Measurements from ENCODE around the gene COBL.

The COBL gene

DNA sequence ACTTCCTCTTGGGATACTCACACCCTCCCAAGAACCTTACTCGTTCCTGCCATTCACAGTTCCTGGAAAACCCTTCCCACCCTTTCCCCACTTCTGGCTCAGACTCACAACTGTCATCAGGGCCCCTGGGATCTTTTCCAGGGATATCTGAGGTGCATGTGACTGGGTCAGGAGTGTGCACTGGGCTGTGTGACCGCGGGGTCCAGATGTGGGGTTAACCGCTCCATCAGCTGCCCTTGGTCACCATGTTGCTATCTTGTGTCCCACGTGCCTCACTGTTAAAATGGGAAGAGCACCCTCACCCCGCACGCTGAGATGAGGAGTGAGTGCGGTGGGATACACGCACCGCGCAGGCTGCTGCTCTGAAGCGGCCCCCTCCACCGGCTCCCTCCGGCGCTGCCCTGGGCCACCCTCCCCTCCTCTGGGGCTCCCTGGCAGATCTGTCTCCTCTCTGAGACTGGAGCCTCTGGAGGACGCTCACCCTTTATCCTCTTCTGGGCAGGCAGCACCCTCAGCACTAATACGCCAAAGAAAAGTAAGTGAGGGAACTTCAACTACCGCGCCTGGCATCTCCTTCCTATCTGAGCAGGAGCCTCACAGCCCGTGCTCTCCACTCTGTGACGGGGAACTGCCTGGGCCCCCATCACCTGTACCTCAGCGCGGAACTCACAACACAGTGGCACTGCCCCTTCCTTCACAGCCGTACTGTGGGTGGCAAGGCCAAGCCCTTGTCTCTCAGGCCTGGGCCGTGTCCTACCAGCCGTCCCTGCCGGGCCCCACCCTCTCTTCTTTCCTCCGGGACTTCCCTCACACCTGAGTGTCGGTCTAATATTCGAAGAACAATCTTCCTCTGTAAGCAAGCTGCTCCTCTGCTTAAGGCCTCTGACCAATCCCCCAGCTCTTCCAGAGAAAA, 15.6 kb downstream of the COBL start:
- DNase-seq = no peak

GRCh38 chr7:51299391-51300133, 17.0 kb downstream of the COBL start:
- no peak for DNase-seq

GRCh38 chr7:51298912-51299311, 17.7 kb downstream of the COBL start:
- DNase-seq = no peak

- DNase-seq = no peak
Measured at GRCh38 chr7:51297986-51298385, 18.6 kb downstream of the COBL start.

GRCh38 chr7:51295440-51296245, 21.0 kb downstream of the COBL start:
- DNase-seq = no peak

DNA sequence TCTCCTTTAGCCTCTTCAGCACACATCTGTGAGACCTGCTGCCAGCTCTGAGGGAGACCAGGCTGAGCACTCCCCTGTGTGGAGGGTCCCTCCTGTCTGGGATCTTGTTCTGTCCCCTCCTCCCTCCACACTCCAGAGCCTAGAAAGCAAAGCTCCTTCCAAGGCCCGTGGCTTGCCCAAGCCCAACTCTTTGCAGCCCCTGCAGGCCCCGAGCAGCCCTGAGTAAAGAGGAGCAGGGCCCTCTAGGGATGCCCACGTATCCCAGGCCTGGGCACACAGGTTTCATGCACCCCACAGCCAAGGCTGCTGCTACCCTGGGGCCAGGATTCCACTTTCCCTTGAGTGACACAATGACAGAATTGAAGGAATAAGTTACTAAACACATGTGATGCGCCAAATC, 24.0 kb downstream of the COBL start:
- DNase-seq = no peak

- DNase-seq = no peak
Measured at GRCh38 chr7:51290702-51291540, 25.7 kb downstream of the COBL start.

- DNase-seq = no peak
Measured at GRCh38 chr7:51290304-51290637, 26.3 kb downstream of the COBL start.

- no peak for DNase-seq
Measured at GRCh38 chr7:51289623-51290303, 26.8 kb downstream of the COBL start.

- DNase-seq = no peak
Measured at GRCh38 chr7:51288896-51289622, 27.6 kb downstream of the COBL start.

DNA sequence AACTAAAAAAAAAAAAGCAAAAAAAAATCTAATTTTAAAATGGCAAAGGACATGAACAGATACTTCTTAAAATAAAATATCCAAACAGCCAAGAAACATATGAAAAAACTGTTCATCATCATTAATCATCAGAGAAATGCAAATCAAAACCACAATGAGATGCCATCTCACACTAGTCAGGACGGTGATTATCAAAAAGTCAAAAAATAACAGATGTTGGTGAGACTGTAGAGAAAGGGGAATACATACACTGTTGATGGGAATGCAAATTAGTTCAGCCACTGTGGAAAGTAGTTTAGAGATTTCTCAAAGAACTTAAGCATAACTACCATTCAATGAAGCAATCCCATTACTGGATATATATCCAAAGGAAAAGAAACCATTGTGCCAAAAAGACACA, 30.2 kb downstream of the COBL start:
- DNase-seq = no peak

GRCh38 chr7:51280156-51280555, 36.5 kb downstream of the COBL start:
- DNase-seq = no peak

GRCh38 chr7:51279391-51280023, 37.1 kb downstream of the COBL start:
- DNase-seq = no peak

DNA sequence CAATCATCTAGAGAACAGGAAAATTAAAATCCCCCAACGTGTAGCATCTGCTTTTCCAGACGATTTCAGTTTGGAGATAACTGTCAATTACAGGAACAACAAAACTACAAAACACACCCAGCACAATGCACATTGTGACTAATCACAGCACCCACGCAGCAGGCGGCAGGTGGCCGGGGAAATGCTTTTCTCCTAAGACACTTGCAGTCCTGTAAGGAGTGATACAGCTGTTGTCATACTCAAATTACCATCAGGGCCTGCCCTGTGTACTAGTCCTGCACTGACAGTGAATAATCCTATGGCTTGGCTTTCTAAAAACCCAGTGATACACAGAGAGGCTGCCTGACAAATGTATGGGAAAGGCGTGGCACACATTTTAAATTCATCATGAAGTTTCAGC, 37.8 kb downstream of the COBL start:
- peak; percentile 54 for DNase-seq

DNA sequence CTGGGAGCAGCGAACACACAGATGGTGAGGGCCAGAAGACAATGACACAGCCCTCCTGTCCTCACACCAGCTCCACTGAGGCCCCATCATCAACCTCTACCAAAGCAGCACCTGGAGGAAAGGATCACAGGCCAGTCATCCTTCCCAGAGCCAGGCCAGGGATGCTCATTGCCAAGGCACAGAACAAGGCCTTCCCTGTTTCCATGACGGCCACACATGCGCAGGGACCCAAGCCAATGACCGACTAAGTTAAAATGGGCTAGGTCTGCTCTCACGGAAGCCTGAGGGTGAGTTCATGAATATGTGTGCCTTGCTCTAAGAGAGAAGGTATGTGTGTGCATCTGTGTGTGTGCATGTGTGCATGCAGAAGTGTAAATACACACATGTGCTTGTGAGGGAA, 39.6 kb downstream of the COBL start:
- no peak for DNase-seq

- no peak for DNase-seq
Measured at GRCh38 chr7:51276091-51276605, 40.5 kb downstream of the COBL start.

DNA sequence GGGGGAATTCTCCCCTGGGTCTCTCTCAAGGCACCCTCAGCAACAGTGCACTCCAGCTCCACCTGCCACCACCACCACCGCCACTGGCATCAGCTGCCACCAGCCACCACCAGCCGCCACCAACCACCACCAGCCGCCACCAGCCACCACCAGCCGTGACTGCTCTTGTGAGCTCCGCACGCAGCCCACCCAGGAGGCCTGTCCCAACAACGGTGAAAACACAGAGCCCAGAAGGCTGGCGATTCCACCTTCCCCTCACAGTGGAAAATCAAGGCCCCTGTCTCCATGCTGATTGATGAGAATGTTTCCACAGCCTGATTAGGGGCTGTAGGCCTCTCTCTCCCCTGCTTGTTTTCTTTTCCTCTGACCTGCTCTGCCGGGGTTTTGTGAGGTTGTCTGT, 41.1 kb downstream of the COBL start:
- DNase-seq = no peak

DNA sequence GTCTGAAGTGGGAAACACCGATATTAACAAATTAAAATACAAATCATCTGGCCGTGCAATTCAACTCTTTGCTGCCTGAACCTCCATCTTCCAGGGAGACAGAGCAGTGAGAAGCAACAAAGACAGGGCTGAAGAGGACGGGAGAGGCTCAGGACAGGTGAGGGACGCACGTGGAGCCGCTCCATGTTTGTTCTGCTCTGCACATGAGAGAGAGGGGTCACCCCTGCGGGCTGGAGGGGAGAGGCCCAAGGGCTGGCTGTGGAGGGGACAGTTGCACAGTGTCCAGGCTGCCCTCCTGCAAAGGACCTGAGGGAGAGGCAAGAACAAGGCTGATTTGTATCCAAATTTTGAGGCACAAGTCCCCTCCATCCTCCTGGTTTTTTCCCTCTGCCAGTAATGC, 41.7 kb downstream of the COBL start:
- DNase-seq = no peak

- DNase-seq = no peak
Measured at GRCh38 chr7:51274001-51274400, 42.6 kb downstream of the COBL start.

- no peak for DNase-seq
Measured at GRCh38 chr7:51273360-51273759, 43.2 kb downstream of the COBL start.

Measured in femur (tissue), 1 donor.